Karpas-422 (cell line): Measurements from ENCODE around the gene CNTNAP2. TPM values are rescaled to one million over a fixed set of nuclear protein-coding genes. Genes with fewer than 3 reads are reported as not detected.

ENCODE experiments used
- DNase-seq: peaks from one replicate; pipeline ENCODE4 v3.0.0-alpha.2; 2015
- H2AFZ ChIP-seq: fragments of 200-600 bp; sonication (generic); 2 replicates; pipeline ENCODE4 v1.6.1; 2014; ENCODE audit warnings: antibody characterized with exemption, low read length, mixed read lengths
- H3K27ac ChIP-seq: fragments of 200-600 bp; sonication (generic); 2 replicates; pipeline ENCODE4 v1.5.1; 2014; ENCODE audit warnings: mild to moderate bottlenecking, low read length, moderate library complexity
- H3K27me3 ChIP-seq: fragments of 200-600 bp; sonication (generic); 2 replicates; pipeline ENCODE4 v1.6.1; 2014; ENCODE audit warnings: low read length, mixed read lengths
- H3K36me3 ChIP-seq: fragments of 200-600 bp; sonication (generic); 2 replicates; pipeline ENCODE4 v1.6.1; 2014; ENCODE audit warnings: low read length, mixed read lengths; ENCODE audit not compliant: insufficient read depth
- H3K4me1 ChIP-seq: fragments of 200-600 bp; sonication (generic); 2 replicates; pipeline ENCODE4 v1.6.1; 2014; ENCODE audit warnings: mild to moderate bottlenecking, low read length, mixed read lengths
- H3K4me2 ChIP-seq: fragments of 200-600 bp; sonication (generic); 2 replicates; pipeline ENCODE4 v1.6.1; 2014; ENCODE audit warnings: low read length, low read depth, mild to moderate bottlenecking; ENCODE audit not compliant: poor library complexity, severe bottlenecking
- H3K4me3 ChIP-seq: fragments of 200-600 bp; sonication (generic); 2 replicates; pipeline ENCODE4 v1.5.1; 2014; ENCODE audit warnings: mild to moderate bottlenecking, antibody characterized with exemption, low read length, mixed read lengths
- H3K79me2 ChIP-seq: fragments of 200-600 bp; sonication (generic); 2 replicates; pipeline ENCODE4 v1.6.1; 2014; ENCODE audit warnings: mild to moderate bottlenecking, low read length, mixed read lengths
- H3K9ac ChIP-seq: fragments of 200-600 bp; sonication (generic); 2 replicates; pipeline ENCODE4 v1.6.0; 2014; ENCODE audit warnings: low read length
- H3K9me2 ChIP-seq: fragments of 200-600 bp; sonication (generic), shearing (Covaris generic); replicated peaks from 2 replicates; pipeline ENCODE4 v1.6.0; 2014; ENCODE audit warnings: mild to moderate bottlenecking, low read length, moderate library complexity; ENCODE audit not compliant: insufficient read depth
- H3K9me3 ChIP-seq: fragments of 300-700, 200-600 bp; sonication (generic); 2 replicates; pipeline ENCODE4 v1.6.1; 2014; ENCODE audit warnings: low read length, mixed read lengths
- H4K20me1 ChIP-seq: fragments of 200-600 bp; sonication (generic); 2 replicates; pipeline ENCODE4 v1.6.1; 2014; ENCODE audit warnings: mild to moderate bottlenecking, antibody characterized with exemption, low read length, low read depth; ENCODE audit not compliant: insufficient read depth
- total RNA-seq: library from RNA; depleted of rRNA; stranded (reverse); fragments of >200 nt; shearing (Covaris generic); gene quantifications from 2 replicates; pipeline ENCODE4 v1.2.3, GENCODE V29; 2014; ENCODE audit warnings: low replicate concordance

CNTNAP2 gene
- total RNA-seq, 1 experiment from 2014 or later, result not detected

GRCh38 chr7:147070886-147071285 is 954.3 kb downstream of the CNTNAP2 start:
- Histone ChIP-seq H3K4me3 (no peak overlapping the region), H3K9me2 (no peaks in the 10 kb centered on the region), H3K27ac (no peak overlapping the region), H3K27me3 (no peaks in the 10 kb centered on the region), H3K4me1 (no peaks in the 10 kb centered on the region), H3K79me2 (no peaks in the 10 kb centered on the region), H4K20me1 (no peaks in the 10 kb centered on the region), H2AFZ (no peak overlapping the region), H3K9ac (no peak overlapping the region), H3K9me3 (peaks cover 20% of the 10 kb centered on the region), H3K4me2 (no peak overlapping the region), H3K36me3 (no peaks in the 10 kb centered on the region)
- DNase-seq, result no peak

GRCh38 chr7:147071536-147071935 is 954.9 kb downstream of the CNTNAP2 start:
- H2AFZ ChIP-seq, result no peak overlapping the region
- H3K9me3 ChIP-seq, result peaks cover 16% of the 10 kb centered on the region
- no peak overlapping the region for H3K4me2 ChIP-seq
- no peaks in the 10 kb centered on the region for H3K27me3 ChIP-seq
- H3K9me2 ChIP-seq, result no peaks in the 10 kb centered on the region
- H4K20me1 ChIP-seq, result no peaks in the 10 kb centered on the region
- H3K4me3 ChIP-seq, result no peak overlapping the region
- no peaks in the 10 kb centered on the region for H3K4me1 ChIP-seq
- DNase-seq, result no peak
- no peak overlapping the region for H3K27ac ChIP-seq
- H3K36me3 ChIP-seq, result no peaks in the 10 kb centered on the region
- H3K79me2 ChIP-seq, result no peaks in the 10 kb centered on the region
- H3K9ac ChIP-seq, result no peak overlapping the region

GRCh38 chr7:147078312-147078711 is 961.7 kb downstream of the CNTNAP2 start:
- Histone ChIP-seq H3K79me2 (no peaks in the 10 kb centered on the region), H3K4me1 (no peaks in the 10 kb centered on the region), H2AFZ (no peak overlapping the region), H3K4me2 (no peak overlapping the region), H3K9me2 (no peaks in the 10 kb centered on the region), H4K20me1 (no peaks in the 10 kb centered on the region), H3K36me3 (no peaks in the 10 kb centered on the region), H3K27me3 (no peaks in the 10 kb centered on the region), H3K9me3 (peaks cover 9% of the 10 kb centered on the region), H3K4me3 (no peak overlapping the region), H3K27ac (no peak overlapping the region), H3K9ac (no peak overlapping the region)
- no peak for DNase-seq

- Histone ChIP-seq H4K20me1 (no peaks in the 10 kb centered on the region), H3K4me3 (no peak overlapping the region), H3K9ac (no peak overlapping the region), H2AFZ (no peak overlapping the region), H3K9me2 (no peaks in the 10 kb centered on the region), H3K9me3 (peaks cover 7% of the 10 kb centered on the region), H3K27me3 (no peaks in the 10 kb centered on the region), H3K27ac (no peak overlapping the region), H3K36me3 (no peaks in the 10 kb centered on the region), H3K79me2 (no peaks in the 10 kb centered on the region), H3K4me2 (no peak overlapping the region), H3K4me1 (no peaks in the 10 kb centered on the region)
- no peak for DNase-seq
Measured at GRCh38 chr7:147079083-147079482, 962.5 kb downstream of the CNTNAP2 start.

GRCh38 chr7:147079921-147080420 is 963.4 kb downstream of the CNTNAP2 start:
- no peak for DNase-seq
- Histone ChIP-seq H2AFZ (no peak overlapping the region), H3K79me2 (no peaks in the 10 kb centered on the region), H3K36me3 (no peaks in the 10 kb centered on the region), H3K4me1 (no peaks in the 10 kb centered on the region), H3K9ac (no peak overlapping the region), H3K4me3 (no peak overlapping the region), H3K27ac (no peak overlapping the region), H3K27me3 (no peaks in the 10 kb centered on the region), H3K9me3 (peaks cover 7% of the 10 kb centered on the region), H3K4me2 (no peak overlapping the region), H3K9me2 (no peaks in the 10 kb centered on the region), H4K20me1 (no peaks in the 10 kb centered on the region)

GRCh38 chr7:147081117-147081516 is 964.5 kb downstream of the CNTNAP2 start:
- Histone ChIP-seq H3K36me3 (no peaks in the 10 kb centered on the region), H3K4me3 (no peak overlapping the region), H3K9ac (no peak overlapping the region), H2AFZ (no peak overlapping the region), H3K4me2 (no peak overlapping the region), H3K9me3 (peaks cover 7% of the 10 kb centered on the region), H4K20me1 (no peaks in the 10 kb centered on the region), H3K79me2 (no peaks in the 10 kb centered on the region), H3K4me1 (no peaks in the 10 kb centered on the region), H3K27ac (no peak overlapping the region), H3K9me2 (no peaks in the 10 kb centered on the region), H3K27me3 (no peaks in the 10 kb centered on the region)
- DNase-seq, result no peak

GRCh38 chr7:147089051-147089461 is 972.5 kb downstream of the CNTNAP2 start:
- no peaks in the 10 kb centered on the region for H3K9me2 ChIP-seq
- no peak overlapping the region for H3K27ac ChIP-seq
- H3K27me3 ChIP-seq, result no peaks in the 10 kb centered on the region
- no peak overlapping the region for H3K9ac ChIP-seq
- no peaks in the 10 kb centered on the region for H3K79me2 ChIP-seq
- no peaks in the 10 kb centered on the region for H3K36me3 ChIP-seq
- no peaks in the 10 kb centered on the region for H3K4me1 ChIP-seq
- peaks cover 7% of the 10 kb centered on the region for H3K9me3 ChIP-seq
- no peak overlapping the region for H3K4me2 ChIP-seq
- no peak overlapping the region for H3K4me3 ChIP-seq
- H4K20me1 ChIP-seq, result no peaks in the 10 kb centered on the region
- DNase-seq, result no peak
- H2AFZ ChIP-seq, result no peak overlapping the region

- Histone ChIP-seq H3K9ac (no peak overlapping the region), H3K36me3 (no peaks in the 10 kb centered on the region), H3K27me3 (no peaks in the 10 kb centered on the region), H3K27ac (no peak overlapping the region), H2AFZ (no peak overlapping the region), H3K4me1 (no peaks in the 10 kb centered on the region), H3K9me3 (peaks cover 7% of the 10 kb centered on the region), H3K4me2 (no peak overlapping the region), H3K9me2 (no peaks in the 10 kb centered on the region), H3K4me3 (no peak overlapping the region), H3K79me2 (no peaks in the 10 kb centered on the region), H4K20me1 (no peaks in the 10 kb centered on the region)
- no peak for DNase-seq
Measured at GRCh38 chr7:147089608-147090007, 973.0 kb downstream of the CNTNAP2 start.

- Histone ChIP-seq H3K4me1 (no peaks in the 10 kb centered on the region), H3K4me2 (no peak overlapping the region), H3K9me3 (peaks cover 19% of the 10 kb centered on the region), H4K20me1 (no peaks in the 10 kb centered on the region), H3K27ac (no peak overlapping the region), H2AFZ (no peak overlapping the region), H3K9me2 (no peaks in the 10 kb centered on the region), H3K9ac (no peak overlapping the region), H3K79me2 (no peaks in the 10 kb centered on the region), H3K27me3 (no peaks in the 10 kb centered on the region), H3K36me3 (no peaks in the 10 kb centered on the region), H3K4me3 (no peak overlapping the region)
- no peak for DNase-seq
Measured at GRCh38 chr7:147096629-147097028, 980.0 kb downstream of the CNTNAP2 start.
